Activated T-cell treated with anti-CD3 and anti-CD28 coated beads, Interleukin-2, amount 50 U/mL, for 24 hours (primary cell): Measurements from ENCODE around the gene RMND1.

Experiments
- DNase-seq: peaks from one replicate; pipeline ENCODE4 v3.0.0-alpha.2; 2020
- H3K27ac Mint-ChIP-seq: 2 replicates; pipeline ENCODE4 v1.8.0; 2020; ENCODE audit warnings: mild to moderate bottlenecking, mixed read lengths
- H3K27me3 Mint-ChIP-seq: 2 replicates; pipeline ENCODE4 v1.8.0; 2020; ENCODE audit warnings: mixed read lengths
- H3K36me3 Mint-ChIP-seq: 2 replicates; pipeline ENCODE4 v1.8.0; 2020; ENCODE audit warnings: low read depth, mixed read lengths
- H3K4me1 Mint-ChIP-seq: 2 replicates; pipeline ENCODE4 v1.8.0; 2020; ENCODE audit warnings: low read depth, mixed read lengths
- H3K4me3 Mint-ChIP-seq: 2 replicates; pipeline ENCODE4 v1.8.0; 2020; ENCODE audit warnings: mild to moderate bottlenecking, moderate library complexity, mixed read lengths
- H3K9me3 Mint-ChIP-seq: 2 replicates; pipeline ENCODE4 v1.8.0; 2020; ENCODE audit warnings: mixed read lengths

Gene RMND1

GRCh38 chr6:151451950-151452749, at the start of gene RMND1:
Gene RMND1 (minus strand): TSS chr6:151452126. CDS start chr6:151445811, 6,315 bp downstream.
- Mint-ChIP-seq H3K27me3 (no peaks in the 10 kb centered on the region), H3K27ac (peak within 1 kb of the TSS; percentile 91), H3K4me3 (peak within 1 kb of the TSS; percentile 91), H3K9me3 (no peaks in the 10 kb centered on the region), H3K4me1 (peaks cover 38% of the 10 kb centered on the region), H3K36me3 (peaks cover 34% of the 10 kb centered on the region)
- DNase-seq = peak; percentile 98

GRCh38 chr6:151499551-151499950, 47.6 kb upstream of the RMND1 start:
- Mint-ChIP-seq H3K9me3 (no peaks in the 10 kb centered on the region), H3K4me3 (no peak overlapping the region), H3K4me1 (peaks cover 9% of the 10 kb centered on the region), H3K36me3 (no peaks in the 10 kb centered on the region), H3K27ac (no peak overlapping the region), H3K27me3 (peaks cover 37% of the 10 kb centered on the region)
- no peak for DNase-seq

GRCh38 chr6:151498327-151498726, 46.4 kb upstream of the RMND1 start:
- H3K4me3 Mint-ChIP-seq = no peak overlapping the region
- H3K9me3 Mint-ChIP-seq = no peaks in the 10 kb centered on the region
- H3K36me3 Mint-ChIP-seq = no peaks in the 10 kb centered on the region
- no peak for DNase-seq
- H3K27me3 Mint-ChIP-seq = peaks cover 45% of the 10 kb centered on the region
- H3K27ac Mint-ChIP-seq = no peak overlapping the region
- H3K4me1 Mint-ChIP-seq = peaks cover 14% of the 10 kb centered on the region

GRCh38 chr6:151497905-151498304, 46.0 kb upstream of the RMND1 start:
- H3K27me3 Mint-ChIP-seq = peaks cover 50% of the 10 kb centered on the region
- H3K36me3 Mint-ChIP-seq = no peaks in the 10 kb centered on the region
- H3K27ac Mint-ChIP-seq = no peak overlapping the region

GRCh38 chr6:151495380-151495779, 43.5 kb upstream of the RMND1 start:
- no peak for DNase-seq
- Mint-ChIP-seq H3K27me3 (peaks cover 63% of the 10 kb centered on the region), H3K36me3 (no peaks in the 10 kb centered on the region), H3K4me3 (no peak overlapping the region), H3K4me1 (peaks cover 15% of the 10 kb centered on the region), H3K9me3 (no peaks in the 10 kb centered on the region), H3K27ac (no peak overlapping the region)

More at GRCh38 chr6:151497905-151498304, 46.0 kb upstream of the RMND1 start:
- Mint-ChIP-seq H3K9me3 (no peaks in the 10 kb centered on the region), H3K4me3 (no peak overlapping the region), H3K4me1 (peaks cover 15% of the 10 kb centered on the region)
- no peak for DNase-seq

- H3K4me1 Mint-ChIP-seq = peaks cover 15% of the 10 kb centered on the region
- peaks cover 60% of the 10 kb centered on the region for H3K27me3 Mint-ChIP-seq
- no peak overlapping the region for H3K27ac Mint-ChIP-seq
- H3K9me3 Mint-ChIP-seq = no peaks in the 10 kb centered on the region
- H3K4me3 Mint-ChIP-seq = peak overlapping the region; percentile 69
- no peaks in the 10 kb centered on the region for H3K36me3 Mint-ChIP-seq
- DNase-seq = no peak
Observed at GRCh38 chr6:151494936-151495320, 43.0 kb upstream of the RMND1 start.

GRCh38 chr6:151494235-151494935, 42.5 kb upstream of the RMND1 start:
- peaks cover 15% of the 10 kb centered on the region for H3K4me1 Mint-ChIP-seq
- peaks cover 56% of the 10 kb centered on the region for H3K27me3 Mint-ChIP-seq
- H3K27ac Mint-ChIP-seq = no peak overlapping the region
- no peaks in the 10 kb centered on the region for H3K36me3 Mint-ChIP-seq
- peak overlapping the region; percentile 69 for H3K4me3 Mint-ChIP-seq
- no peaks in the 10 kb centered on the region for H3K9me3 Mint-ChIP-seq
- DNase-seq = peak; percentile 37

- DNase-seq = peak; percentile 36
- Mint-ChIP-seq H3K4me1 (peaks cover 15% of the 10 kb centered on the region), H3K36me3 (no peaks in the 10 kb centered on the region), H3K9me3 (no peaks in the 10 kb centered on the region), H3K27me3 (peaks cover 56% of the 10 kb centered on the region), H3K27ac (no peak within 1 kb of the TSS), H3K4me3 (peak within 1 kb of the TSS; percentile 69)
Observed at GRCh38 chr6:151493804-151494234, 41.9 kb upstream of the RMND1 start, which contains the start of gene CCDC170. Gene CCDC170 (plus strand): TSS chr6:151494017. CDS start chr6:151494129, 112 bp downstream.

- Mint-ChIP-seq H3K27ac (no peak overlapping the region), H3K4me3 (peak overlapping the region; percentile 45), H3K9me3 (no peaks in the 10 kb centered on the region), H3K4me1 (peaks cover 11% of the 10 kb centered on the region), H3K27me3 (peaks cover 56% of the 10 kb centered on the region), H3K36me3 (no peaks in the 10 kb centered on the region)
- no peak for DNase-seq
Observed at GRCh38 chr6:151493161-151493803, 41.4 kb upstream of the RMND1 start.

GRCh38 chr6:151490996-151491395, 39.1 kb upstream of the RMND1 start:
- Mint-ChIP-seq H3K4me1 (peaks cover 10% of the 10 kb centered on the region), H3K4me3 (no peak overlapping the region), H3K36me3 (no peaks in the 10 kb centered on the region), H3K27me3 (peaks cover 41% of the 10 kb centered on the region), H3K9me3 (no peaks in the 10 kb centered on the region), H3K27ac (no peak overlapping the region)
- DNase-seq = no peak

- no peaks in the 10 kb centered on the region for H3K36me3 Mint-ChIP-seq
- H3K4me1 Mint-ChIP-seq = peaks cover 5% of the 10 kb centered on the region
- no peaks in the 10 kb centered on the region for H3K9me3 Mint-ChIP-seq
- no peak overlapping the region for H3K4me3 Mint-ChIP-seq
- H3K27ac Mint-ChIP-seq = no peak overlapping the region
- H3K27me3 Mint-ChIP-seq = peaks cover 17% of the 10 kb centered on the region
- no peak for DNase-seq
Observed at GRCh38 chr6:151488226-151488625, 36.3 kb upstream of the RMND1 start.

GRCh38 chr6:151483994-151484393, 32.1 kb upstream of the RMND1 start:
- no peak for DNase-seq
- Mint-ChIP-seq H3K4me1 (peaks cover 22% of the 10 kb centered on the region), H3K36me3 (no peaks in the 10 kb centered on the region), H3K4me3 (no peak overlapping the region), H3K9me3 (no peaks in the 10 kb centered on the region), H3K27me3 (no peaks in the 10 kb centered on the region), H3K27ac (no peak overlapping the region)

- no peaks in the 10 kb centered on the region for H3K9me3 Mint-ChIP-seq
- H3K36me3 Mint-ChIP-seq = no peaks in the 10 kb centered on the region
- H3K27ac Mint-ChIP-seq = peak overlapping the region; percentile 90
- H3K4me1 Mint-ChIP-seq = peaks cover 22% of the 10 kb centered on the region
- no peak for DNase-seq
- H3K4me3 Mint-ChIP-seq = peak overlapping the region; percentile 59
- H3K27me3 Mint-ChIP-seq = no peaks in the 10 kb centered on the region
Observed at GRCh38 chr6:151482290-151482689, 30.4 kb upstream of the RMND1 start.

- Mint-ChIP-seq H3K27ac (peak overlapping the region; percentile 29), H3K4me1 (peaks cover 22% of the 10 kb centered on the region), H3K36me3 (no peaks in the 10 kb centered on the region), H3K4me3 (no peak overlapping the region), H3K27me3 (no peaks in the 10 kb centered on the region), H3K9me3 (no peaks in the 10 kb centered on the region)
- DNase-seq = no peak
Observed at GRCh38 chr6:151481786-151482185, 29.9 kb upstream of the RMND1 start.
